ENCODE results near the gene FBXO33. TPM values are rescaled to one million over a fixed set of nuclear protein-coding genes. Genes with fewer than 3 reads are reported as not detected.
A peak's percentile ranks its signal among the peaks of the same experiment; 100 is the strongest.

The FBXO33 gene
- total RNA-seq, 1 donor from 2014 or later = 11.3 TPM

DNA sequence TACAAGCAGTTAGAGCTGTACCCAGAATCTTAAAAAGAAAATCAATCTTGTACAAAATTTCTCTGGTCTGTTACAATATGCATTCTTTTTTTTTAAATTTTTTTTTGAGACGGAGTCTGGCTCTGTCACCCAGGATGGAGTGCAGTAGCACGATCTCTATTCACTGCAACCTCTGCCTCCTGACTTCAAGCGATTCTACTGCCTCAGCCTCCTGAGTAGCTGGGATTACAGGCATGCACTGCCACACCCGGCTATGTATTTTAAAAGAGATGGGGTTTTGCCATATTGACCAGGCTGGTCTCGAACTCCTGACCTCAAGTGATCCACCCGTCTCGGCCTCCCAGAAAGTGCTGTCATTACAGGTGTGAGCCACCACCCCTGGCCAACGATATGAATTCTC is 4.1 kb downstream of the FBXO33 start:
- DNase-seq (ENCODE audit: low read depth) (no peak), FAIRE-seq (no peak)
- no peaks in the 10 kb centered on the region for H3K36me3 ChIP-seq (ENCODE audit: control insufficient read depth, insufficient read depth, low read length)
- H3K27me3 ChIP-seq (ENCODE audit: control insufficient read depth, insufficient read depth, low read length) = no peaks in the 10 kb centered on the region
- no peak overlapping the region for H3K4me3 ChIP-seq (ENCODE audit: low read depth, low read length)
- TF ChIP-seq, protein P1, sequence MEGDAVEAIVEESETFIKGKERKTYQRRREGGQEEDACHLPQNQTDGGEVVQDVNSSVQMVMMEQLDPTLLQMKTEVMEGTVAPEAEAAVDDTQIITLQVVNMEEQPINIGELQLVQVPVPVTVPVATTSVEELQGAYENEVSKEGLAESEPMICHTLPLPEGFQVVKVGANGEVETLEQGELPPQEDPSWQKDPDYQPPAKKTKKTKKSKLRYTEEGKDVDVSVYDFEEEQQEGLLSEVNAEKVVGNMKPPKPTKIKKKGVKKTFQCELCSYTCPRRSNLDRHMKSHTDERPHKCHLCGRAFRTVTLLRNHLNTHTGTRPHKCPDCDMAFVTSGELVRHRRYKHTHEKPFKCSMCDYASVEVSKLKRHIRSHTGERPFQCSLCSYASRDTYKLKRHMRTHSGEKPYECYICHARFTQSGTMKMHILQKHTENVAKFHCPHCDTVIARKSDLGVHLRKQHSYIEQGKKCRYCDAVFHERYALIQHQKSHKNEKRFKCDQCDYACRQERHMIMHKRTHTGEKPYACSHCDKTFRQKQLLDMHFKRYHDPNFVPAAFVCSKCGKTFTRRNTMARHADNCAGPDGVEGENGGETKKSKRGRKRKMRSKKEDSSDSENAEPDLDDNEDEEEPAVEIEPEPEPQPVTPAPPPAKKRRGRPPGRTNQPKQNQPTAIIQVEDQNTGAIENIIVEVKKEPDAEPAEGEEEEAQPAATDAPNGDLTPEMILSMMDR (IDR thresholded peaks at IDR 0.05; ENCODE audit: insufficient read depth, low read length, severe bottlenecking) = no peak

GRCh38 chr14:39426605-39427004 is 5.6 kb downstream of the FBXO33 start:
- no peak overlapping the region for H3K4me3 ChIP-seq (ENCODE audit: low read depth, low read length)
- TF ChIP-seq, protein P1 (IDR thresholded peaks at IDR 0.05; ENCODE audit: insufficient read depth, low read length, severe bottlenecking) = peak; percentile 22
- FAIRE-seq = peak; percentile 75
- H3K36me3 ChIP-seq (ENCODE audit: control insufficient read depth, insufficient read depth, low read length) = no peaks in the 10 kb centered on the region
- H3K27me3 ChIP-seq (ENCODE audit: control insufficient read depth, insufficient read depth, low read length) = no peaks in the 10 kb centered on the region
- peak; percentile 55 for DNase-seq (ENCODE audit: low read depth)

DNA sequence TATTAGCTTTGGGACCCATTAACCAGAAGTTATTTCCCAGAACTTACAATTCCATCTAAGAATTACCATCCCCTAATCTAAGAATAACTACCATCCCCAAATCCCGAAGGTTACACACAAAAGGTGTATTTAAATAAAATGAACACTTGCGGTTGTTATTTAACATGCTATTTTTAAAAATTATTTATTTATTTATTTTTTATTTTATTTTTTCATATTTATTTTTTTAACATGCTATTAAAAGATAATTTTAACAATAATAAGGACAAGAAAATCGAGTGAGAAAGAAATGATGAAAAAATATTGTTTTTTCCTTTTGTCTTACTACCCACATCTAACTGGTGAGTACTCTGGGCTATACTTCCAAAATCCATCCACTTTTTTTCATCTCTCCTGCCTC is 6.3 kb downstream of the FBXO33 start:
- DNase-seq (ENCODE audit: low read depth) (no peak), FAIRE-seq (no peak)
- Histone ChIP-seq H3K27me3 (ENCODE audit: control insufficient read depth, insufficient read depth, low read length) (no peaks in the 10 kb centered on the region), H3K36me3 (ENCODE audit: control insufficient read depth, insufficient read depth, low read length) (no peaks in the 10 kb centered on the region), H3K4me3 (ENCODE audit: low read depth, low read length) (no peak overlapping the region)
- TF ChIP-seq, protein P1 (IDR thresholded peaks at IDR 0.05; ENCODE audit: insufficient read depth, low read length, severe bottlenecking) = no peak

- Histone ChIP-seq H3K27me3 (ENCODE audit: control insufficient read depth, insufficient read depth, low read length) (no peaks in the 10 kb centered on the region), H3K4me3 (ENCODE audit: low read depth, low read length) (no peak overlapping the region), H3K36me3 (ENCODE audit: control insufficient read depth, insufficient read depth, low read length) (no peaks in the 10 kb centered on the region)
- FAIRE-seq (no peak), DNase-seq (ENCODE audit: low read depth) (no peak)
- TF ChIP-seq, protein P1 (IDR thresholded peaks at IDR 0.05; ENCODE audit: insufficient read depth, low read length, severe bottlenecking) = no peak
Observed at GRCh38 chr14:39423793-39424192, 8.4 kb downstream of the FBXO33 start.

DNA sequence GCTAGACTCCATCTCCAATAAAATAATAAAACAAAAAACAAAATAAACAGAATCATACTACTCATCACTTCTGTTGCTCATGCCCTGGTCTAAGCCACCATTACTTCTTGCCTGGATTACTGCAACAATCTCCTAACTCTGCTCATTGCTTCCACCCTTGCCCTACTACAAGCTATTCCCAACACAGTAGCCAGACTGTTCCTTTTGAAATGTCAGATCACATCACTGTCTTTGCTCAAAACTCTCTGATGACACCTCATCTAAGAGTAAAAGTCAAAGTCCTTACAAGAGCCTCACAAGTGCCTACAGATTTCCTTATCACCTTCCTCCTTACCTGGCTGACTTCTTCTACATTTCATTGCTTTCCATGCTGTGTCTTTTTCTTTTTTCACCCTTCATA is 10.0 kb downstream of the FBXO33 start:
- FAIRE-seq = no peak
- Histone ChIP-seq H3K27me3 (ENCODE audit: control insufficient read depth, insufficient read depth, low read length) (no peaks in the 10 kb centered on the region), H3K36me3 (ENCODE audit: control insufficient read depth, insufficient read depth, low read length) (no peaks in the 10 kb centered on the region), H3K4me3 (ENCODE audit: low read depth, low read length) (no peak overlapping the region)
- DNase-seq (ENCODE audit: low read depth) = no peak
- TF ChIP-seq, protein P1 (IDR thresholded peaks at IDR 0.05; ENCODE audit: insufficient read depth, low read length, severe bottlenecking) = no peak

- TF ChIP-seq, protein P1 (IDR thresholded peaks at IDR 0.05; ENCODE audit: insufficient read depth, low read length, severe bottlenecking) = no peak
- H3K27me3 ChIP-seq (ENCODE audit: control insufficient read depth, insufficient read depth, low read length) = no peaks in the 10 kb centered on the region
- FAIRE-seq = no peak
- H3K4me3 ChIP-seq (ENCODE audit: low read depth, low read length) = no peak overlapping the region
- DNase-seq (ENCODE audit: low read depth) = no peak
- H3K36me3 ChIP-seq (ENCODE audit: control insufficient read depth, insufficient read depth, low read length) = no peaks in the 10 kb centered on the region
Observed at GRCh38 chr14:39419272-39419671, 13.0 kb downstream of the FBXO33 start.
